Anterior cingulate cortex (tissue), 58 donors: Measurements from ENCODE around the gene UBR3.
"Not testable (repeated sequence)": the region's sequence is repeated elsewhere in the genome, so short reads cannot be mapped to it uniquely, and the experiment has no call there.

Source experiments
- DNase-seq, 58 donors: peaks; one replicate each; lab custom pipeline; 2025; lab: John Stamatoyannopoulos, UW

UBR3 gene

DNA sequence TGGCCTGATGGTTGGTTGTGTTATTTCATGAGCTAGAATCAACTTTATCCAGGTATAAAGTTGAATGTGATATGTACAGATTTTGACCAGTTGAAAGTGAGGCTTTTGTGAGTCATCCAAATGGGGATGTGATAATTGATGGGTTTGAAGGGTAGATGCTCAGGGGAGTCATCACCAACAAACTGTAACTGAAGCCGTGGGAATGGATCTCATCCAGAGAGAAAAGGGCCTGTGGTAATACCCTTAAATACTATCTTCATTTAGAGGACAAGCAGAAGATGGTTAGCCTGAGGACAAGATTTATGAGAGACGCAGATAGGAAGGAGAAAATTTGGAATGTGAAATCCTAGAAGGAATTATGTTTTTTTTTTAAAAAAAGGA, 260.1 kb downstream of the UBR3 start:
- no peak for DNase-seq

DNA sequence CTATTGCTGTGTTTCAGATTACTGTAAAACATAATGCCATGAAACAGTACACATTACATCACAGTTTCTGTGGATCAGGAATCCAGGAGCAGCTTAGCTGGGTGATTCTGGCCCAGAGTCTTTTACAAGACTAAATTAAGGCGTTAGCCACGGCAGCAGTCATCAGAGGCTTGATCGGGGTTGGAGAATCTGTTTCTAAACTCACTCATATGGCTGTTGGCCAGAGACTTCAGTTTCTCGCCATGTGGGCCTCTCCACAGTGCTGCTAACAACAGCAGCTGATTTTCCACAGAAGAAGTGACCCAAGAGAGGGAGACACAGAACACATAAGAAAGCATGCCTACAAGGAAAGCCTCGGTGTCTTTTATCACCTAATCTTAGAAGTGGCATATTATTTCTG, 261.5 kb downstream of the UBR3 start:
- DNase-seq: peak in 15 of 58 donors; percentile 1 to 32 (median 4)

DNA sequence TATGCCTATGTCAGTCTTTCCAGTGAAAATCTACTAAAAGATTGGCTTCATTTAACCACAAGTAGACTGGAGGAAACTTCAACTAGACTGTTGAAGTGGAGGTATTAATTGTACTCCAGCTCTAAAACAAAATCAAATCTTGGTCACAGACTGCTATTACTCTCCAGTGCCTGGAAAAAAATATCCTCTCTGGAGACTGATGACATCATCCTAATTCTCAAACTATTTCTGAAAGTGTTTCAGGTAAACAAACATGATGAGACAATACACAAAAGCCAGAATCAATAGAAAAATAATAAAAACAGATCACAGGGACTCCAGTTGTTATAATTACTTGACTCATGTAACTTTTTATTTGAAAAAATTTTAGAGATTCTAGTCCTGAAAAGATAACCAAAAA, 263.0 kb downstream of the UBR3 start:
- DNase-seq: no peak

DNA sequence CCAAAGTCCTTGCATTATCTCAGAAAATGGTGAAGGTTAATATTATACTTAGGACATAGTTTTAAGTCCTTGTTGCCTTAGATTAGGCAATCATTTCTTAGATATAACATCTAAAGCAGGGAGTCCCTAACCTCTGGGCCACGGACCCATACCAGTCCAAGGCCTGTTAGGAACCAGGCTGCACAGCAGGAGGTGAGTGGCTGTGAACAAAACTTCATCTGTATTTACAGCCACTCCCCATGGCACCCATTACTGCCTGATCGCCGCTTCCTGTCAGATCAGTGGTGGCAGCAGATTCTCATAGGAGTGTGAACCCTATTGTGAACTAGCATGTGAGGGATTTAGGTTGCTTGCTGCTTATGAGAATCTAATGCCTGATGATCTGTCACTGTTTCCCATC, 264.2 kb downstream of the UBR3 start:
- DNase-seq: no peak

DNA sequence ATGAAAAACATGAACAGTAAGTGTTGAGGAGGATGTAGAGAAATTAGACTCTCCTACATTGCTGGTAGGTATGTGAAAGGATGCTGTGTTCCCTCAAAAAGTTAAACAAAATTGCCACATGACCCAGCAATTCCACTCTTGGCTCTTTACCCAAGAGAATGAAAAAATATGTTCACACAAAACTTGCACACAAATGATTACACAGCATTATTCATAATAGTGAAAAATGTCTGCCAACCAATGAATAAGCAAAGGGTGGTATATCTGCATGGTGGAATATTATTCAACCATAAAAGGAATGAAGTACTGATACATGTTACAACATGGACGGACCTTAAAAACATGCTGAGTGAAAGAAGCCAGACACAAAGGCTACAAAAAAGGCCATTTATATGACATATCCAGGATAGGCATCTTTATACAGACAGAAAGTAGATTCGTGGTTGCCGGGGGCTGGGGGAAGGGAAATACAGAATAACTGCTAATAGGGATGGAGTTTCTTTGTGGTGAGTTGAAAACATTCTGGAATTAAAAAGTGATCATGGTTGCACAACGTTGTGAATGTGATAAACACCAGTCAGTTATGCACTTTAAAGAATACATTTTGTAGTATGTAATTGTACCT, 265.3 kb downstream of the UBR3 start:
- no peak for DNase-seq

DNA sequence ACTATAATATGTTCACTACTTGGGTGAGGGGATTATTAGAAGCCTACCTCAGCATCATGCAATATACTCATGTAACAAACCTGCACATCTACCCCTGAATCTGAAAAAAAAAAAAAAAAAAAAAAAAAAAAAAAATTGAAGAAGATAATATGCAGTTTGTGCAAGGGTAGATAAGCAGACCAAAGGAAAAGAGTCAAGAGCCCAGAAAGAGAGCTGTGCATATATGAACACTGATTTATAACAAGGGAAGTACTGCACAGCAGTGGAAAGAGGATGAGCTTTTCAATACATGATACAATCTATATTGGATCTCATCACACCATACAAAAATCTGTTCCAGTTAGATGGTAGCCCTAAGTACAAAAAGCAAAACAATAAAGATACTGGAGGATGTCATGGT, 268.1 kb downstream of the UBR3 start:
- DNase-seq: no peak

DNA sequence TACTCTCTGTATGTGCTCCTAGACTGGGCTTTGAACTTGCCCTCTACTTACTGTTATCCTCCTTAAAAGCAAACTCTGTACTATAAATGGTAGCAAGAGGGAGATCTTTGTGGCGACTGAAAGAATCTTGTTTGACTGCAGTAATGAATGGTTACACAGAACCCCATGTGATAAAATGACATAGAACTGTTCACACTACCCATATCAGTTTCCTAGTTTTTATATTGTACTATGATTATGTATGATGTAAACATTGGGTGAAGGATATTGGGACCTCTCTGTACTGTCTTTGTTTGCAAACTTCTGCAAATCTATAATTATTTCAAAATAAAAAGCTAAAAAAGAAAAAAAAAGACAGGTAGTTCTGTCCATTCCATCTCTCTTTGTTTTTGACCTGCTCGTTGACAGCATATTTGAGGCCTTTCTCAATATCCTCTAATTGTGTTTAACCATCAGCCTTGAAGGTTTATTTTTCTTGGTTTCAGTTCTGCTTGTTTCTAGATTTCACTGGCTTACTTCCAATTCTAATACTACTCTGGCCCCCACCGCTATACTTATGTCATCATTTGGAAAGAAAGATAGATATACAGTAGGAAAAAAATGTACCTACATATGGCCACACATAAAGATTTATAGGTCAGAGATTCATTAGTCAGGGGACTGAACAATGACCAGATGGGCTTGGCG, 271.5 kb downstream of the UBR3 start:
- DNase-seq: no peak

DNA sequence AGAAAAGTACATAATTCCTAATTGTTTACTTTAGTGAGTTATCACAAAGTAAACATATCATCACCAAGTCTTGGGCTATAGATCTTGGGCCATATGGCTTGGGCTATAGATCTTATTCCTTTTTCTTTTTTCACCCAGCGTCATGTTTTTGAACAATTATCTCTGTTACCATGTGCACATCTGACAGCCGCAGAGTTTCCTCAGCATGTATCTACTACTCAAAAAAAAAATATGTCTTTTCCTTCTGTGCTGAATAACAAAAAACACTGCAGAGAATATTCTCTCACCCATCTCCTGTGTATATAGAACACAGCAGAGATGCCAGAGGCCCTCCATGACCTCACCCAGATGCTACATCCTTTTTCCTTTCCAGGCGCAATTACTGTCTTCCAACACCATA, 274.5 kb downstream of the UBR3 start:
- DNase-seq: no peak

DNA sequence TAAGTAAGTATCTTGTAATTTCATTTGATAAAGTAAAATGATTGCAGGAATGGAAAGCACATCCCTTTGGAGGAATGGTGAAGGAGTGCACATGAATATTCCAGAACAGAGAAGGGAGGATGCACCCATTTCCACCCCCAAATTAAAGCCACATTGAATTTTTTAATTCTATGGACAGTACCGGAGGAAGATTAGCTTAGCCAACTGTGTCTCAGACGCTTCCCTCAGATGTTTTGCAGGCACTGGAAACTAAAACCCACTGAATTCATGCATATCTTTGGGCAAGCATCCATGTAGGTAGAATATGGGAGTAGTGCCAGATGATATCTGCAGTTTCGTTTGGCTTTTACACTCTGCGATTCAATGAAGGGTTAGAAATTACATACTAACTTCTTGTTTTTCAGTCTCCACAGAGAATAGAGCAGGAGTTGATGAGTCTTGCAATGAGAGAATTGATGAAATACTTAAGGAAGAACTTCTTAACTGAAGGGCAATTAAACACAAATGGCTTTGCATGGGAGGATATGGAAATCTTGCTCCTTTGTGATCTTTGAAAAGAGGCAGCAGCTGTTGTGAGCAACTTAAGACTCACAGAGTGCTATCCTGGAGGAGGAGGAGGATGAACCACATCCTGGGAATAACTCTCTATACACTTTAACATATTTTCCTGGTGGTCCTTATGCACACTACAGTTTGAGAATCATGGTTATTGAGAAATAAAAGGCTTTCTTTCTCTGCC, 279.0 kb downstream of the UBR3 start:
- no peak for DNase-seq

DNA sequence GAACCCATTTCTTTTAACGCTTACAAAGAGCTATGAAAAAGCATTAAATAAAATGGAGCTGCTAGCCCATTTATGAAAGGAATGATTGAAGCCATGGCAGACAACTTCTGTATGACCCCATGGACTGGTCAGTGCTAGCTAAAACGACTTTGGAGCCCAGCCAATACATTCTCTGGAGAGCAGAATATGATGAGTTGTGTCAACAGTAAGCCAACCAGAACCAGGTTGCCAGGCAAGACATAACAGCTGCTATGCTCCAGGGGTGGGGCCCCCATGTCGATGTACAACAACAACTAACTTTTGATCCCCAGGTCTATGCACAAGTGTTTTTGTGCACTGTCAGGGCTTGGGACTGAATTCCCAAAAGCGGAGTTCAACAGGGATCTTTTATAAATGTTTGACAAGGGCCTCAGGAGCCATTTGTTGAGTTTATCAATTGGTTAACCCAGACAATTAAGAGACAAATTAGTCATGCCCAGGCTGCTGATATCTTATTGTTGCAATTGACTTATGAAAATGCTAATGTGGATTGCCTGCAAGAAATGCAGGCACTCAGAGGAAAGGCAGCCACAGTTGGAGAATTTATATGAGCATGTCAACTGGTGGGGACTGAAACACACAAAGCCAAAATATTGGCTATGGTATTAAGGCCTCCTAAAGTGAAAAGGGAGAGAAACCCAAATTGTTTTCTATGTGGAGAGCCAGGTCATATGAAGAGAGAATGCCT, 286.1 kb downstream of the UBR3 start:
- no peak for DNase-seq

DNA sequence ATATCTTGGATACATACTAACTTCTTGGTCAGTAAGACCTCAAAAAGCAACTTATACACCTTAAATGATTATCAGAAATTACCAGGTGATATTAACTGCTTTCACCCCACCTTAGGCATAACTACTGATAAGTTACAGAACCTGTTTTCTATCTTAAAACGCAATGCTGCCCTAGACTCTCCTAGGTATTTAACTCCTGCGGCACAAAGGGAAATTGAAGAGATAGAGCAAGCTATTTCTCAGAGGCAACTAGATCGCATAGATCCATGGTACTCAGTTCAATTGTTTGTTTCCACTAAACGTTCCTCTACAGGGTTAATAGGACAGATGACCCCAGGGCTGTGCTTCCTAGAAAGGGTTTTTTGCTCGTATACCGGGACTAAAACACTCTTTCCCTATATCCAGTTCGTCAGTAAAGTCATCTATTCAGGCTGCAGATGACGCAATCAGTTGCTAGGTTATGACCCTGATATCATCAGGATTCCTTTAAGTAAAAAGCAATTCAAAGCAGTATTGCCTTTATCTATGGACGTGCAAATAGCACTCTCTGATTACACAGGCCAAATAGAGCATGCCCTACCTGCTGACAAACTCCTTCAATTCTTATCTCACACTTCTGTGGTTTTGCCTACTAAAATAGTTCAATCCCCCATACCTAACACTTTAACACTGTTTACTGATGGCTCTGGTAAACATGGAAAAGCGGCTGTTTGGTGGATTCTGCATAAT, 288.4 kb downstream of the UBR3 start:
- DNase-seq: no peak

DNA sequence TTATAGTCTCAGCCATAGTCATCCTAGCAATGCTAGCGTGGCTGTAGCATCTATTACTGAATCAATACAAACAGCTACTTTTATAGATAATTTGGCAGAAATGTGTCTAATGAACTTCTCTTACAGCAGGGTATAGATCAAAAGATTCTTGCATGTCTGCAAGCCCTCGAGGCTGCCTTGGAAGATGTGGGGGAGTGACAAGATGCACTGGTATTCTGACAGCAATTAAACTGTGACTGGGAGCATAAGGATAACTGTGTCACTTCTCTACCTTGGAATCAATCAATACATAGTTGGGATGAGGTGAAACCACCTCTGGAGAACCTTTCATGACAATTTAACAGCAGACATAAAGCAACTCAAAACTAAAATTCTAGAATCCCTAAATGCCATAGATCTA, 291.4 kb downstream of the UBR3 start:
- DNase-seq: no peak

DNA sequence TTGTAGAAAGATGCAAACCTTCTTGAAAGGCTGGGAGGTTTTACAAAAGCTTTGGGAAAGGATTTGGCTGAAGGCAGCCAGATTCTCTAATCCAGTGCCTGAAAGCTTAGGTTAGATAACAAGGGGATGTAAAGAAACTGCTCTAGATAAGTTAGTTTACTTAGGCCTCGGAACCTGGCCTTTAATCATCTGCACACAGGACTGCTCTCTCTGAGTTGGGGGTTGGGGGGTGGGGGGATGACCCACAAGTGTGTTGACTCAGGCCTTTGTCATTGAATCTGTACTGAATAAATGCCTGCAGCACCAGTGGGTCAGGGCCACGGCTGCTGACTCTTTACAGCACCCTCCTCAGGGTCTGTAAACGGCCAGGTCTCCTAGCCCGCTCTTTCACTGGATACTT, 292.1 kb downstream of the UBR3 start:
- DNase-seq: not testable (repeated sequence)

DNA sequence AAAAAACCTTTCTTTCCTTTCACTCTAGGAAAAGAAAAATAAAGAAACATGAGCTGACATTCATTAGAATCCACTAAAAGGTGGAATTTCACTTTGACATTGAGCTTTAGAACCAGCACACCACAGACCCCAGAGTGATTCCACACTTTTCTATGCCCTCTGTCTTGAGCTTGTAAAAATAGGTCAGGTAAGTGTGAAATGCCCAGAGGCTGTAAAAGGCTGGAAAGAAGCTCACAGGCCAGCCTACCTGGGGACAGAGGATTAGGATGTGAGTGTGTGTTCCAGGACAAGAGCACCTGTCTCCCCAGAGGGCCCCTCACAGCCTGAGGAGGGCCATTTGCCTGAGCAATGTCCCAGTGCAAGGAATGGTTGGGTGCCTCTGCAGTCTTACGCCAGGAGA, 294.4 kb downstream of the UBR3 start:
- DNase-seq: no peak

DNA sequence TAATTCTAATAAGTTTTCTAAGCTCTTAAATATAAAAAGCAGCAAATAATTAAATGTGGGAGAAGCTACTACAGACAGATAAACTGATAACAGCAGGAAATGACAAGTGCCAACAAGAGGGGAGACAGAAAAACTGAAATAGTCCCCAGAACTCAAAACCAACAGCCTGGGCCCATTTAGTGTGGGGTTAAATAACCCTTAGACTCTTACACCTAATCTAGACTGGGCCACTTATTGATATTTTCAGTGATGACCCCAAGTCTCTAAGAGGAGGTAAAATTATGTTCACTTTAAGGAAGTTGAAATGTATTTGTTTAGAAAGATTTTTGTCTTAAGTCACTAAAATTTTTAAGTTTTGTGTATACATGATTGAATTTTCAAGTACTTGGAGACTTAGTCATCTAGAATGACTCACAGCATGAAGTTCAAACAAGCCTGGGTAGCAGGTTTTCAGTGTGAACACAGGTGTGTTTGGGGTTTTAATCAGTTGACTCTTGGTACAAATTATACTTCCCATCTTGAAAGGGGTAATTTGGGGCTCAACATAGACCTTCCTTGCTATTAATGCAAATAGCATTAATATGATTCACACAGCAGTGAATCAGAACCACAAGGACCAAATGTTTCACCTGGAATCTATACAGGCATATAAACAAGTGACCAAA, 295.8 kb downstream of the UBR3 start:
- DNase-seq: no peak

DNA sequence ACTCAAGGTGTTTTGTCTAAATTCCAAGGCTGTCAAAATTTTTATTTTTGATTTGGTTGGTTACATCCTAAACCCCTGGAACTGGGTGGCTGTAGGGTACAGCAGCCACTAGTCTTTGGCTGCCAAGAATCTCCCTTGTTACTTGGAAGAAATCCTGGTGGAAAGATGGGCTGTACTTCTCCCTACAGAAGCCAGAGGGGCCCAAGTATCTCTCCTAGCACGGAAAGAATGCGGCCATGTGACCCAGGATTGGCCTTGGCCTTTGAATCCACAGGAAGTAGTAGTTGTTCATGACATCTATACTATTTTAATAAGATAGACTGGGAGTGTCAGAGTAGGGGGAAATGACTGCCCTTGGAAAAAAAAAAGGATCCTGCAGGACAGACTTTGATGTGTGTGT, 296.3 kb downstream of the UBR3 start:
- no peak for DNase-seq

DNA sequence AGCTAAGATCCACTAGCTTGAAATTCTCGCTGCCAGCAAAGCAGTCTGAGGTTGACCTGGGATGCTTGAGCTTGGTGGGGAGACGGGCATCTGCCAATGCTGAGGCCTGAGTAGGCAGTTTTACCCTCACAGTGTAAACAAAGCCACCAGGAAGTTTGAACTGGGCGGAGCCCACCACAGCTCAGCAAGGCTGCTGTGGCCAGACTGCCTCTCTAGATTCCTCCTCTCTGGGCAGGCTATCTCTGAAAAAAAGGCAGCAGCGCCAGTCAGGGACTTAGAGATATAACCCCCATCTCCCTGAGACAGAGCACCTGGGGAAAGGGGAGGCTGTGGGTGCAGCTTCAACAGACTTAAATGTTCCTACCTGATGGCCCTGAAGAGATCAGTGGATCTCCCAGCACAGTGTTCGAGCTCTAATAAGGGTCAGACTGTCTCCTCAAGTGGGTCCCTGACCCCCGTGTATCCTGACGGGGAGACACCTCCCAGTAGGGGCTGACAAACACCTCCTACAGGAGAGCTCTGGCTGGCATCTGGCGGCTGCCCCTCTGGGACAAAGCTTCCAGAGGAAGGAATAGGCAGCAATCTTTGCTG, 299.0 kb downstream of the UBR3 start:
- DNase-seq: not testable (repeated sequence)
